H1 (cell line): ENCODE measurements around the gene NDUFB11. TPM values are rescaled to one million over a fixed set of nuclear protein-coding genes. Genes with fewer than 3 reads are reported as not detected.

Experiments used
- CTCF ChIA-PET: fragments of 300-600 bp; sonication (Branson Sonifier 250); formaldehyde crosslinking; loops from one replicate; lab custom pipeline; 2021; ENCODE audit not compliant: partially characterized antibody; lab: Charles Lee
- POLR2A ChIA-PET: fragments of 300-600 bp; sonication (Branson Sonifier 250); formaldehyde crosslinking; loops from one replicate; lab custom pipeline; 2021; ENCODE audit warnings: inconsistent platforms; ENCODE audit not compliant: partially characterized antibody; lab: Charles Lee
- DNase-seq, 2 experiments: peaks; one replicate each; pipeline versions ENCODE4 v3.0.0 to v3.0.0-alpha.2; 2010 to 2022; ENCODE audit warnings: low spot score in 2 of 2, low read depth in 1 of 2, mixed read lengths in 1 of 2
- FAIRE-seq: peaks from 2 replicates; lab custom pipeline; 2011; peaks lifted over from hg19 to GRCh38; lab: Jason Lieb, UNC
- H2AFZ ChIP-seq: 2 replicates; pipeline ENCODE4 v1.8.1; 2012; ENCODE audit warnings: low read length, inconsistent platforms
- H2AK5ac ChIP-seq: 2 replicates; pipeline ENCODE4 v1.6.1; 2013; ENCODE audit warnings: low read depth, low read length
- H2BK120ac ChIP-seq: replicated peaks from 2 replicates; pipeline ENCODE3; 2013; ENCODE audit warnings: low read depth, low read length, inconsistent platforms
- H2BK12ac ChIP-seq: 2 replicates; pipeline ENCODE4 v1.6.1; 2013; ENCODE audit warnings: low read depth, low read length
- H2BK15ac ChIP-seq: 2 replicates; pipeline ENCODE4 v1.6.1; 2013; ENCODE audit warnings: low read length
- H2BK20ac ChIP-seq: 2 replicates; pipeline ENCODE4 v1.6.1; 2013; ENCODE audit warnings: low read length
- H2BK5ac ChIP-seq: 2 replicates; pipeline ENCODE4 v1.6.1; 2013; ENCODE audit warnings: low read depth, low read length
- H3K14ac ChIP-seq: 2 replicates; pipeline ENCODE4 v1.6.1; 2013; ENCODE audit warnings: inconsistent platforms; ENCODE audit not compliant: insufficient read length
- H3K18ac ChIP-seq: 2 replicates; pipeline ENCODE4 v1.6.1; 2013; ENCODE audit warnings: low read length; ENCODE audit errors: extremely low read depth
- H3K23ac ChIP-seq: 2 replicates; pipeline ENCODE4 v1.6.1; 2013; ENCODE audit warnings: inconsistent platforms; ENCODE audit not compliant: insufficient read length
- H3K23me2 ChIP-seq: 2 replicates; pipeline ENCODE4 v1.6.1; 2013; ENCODE audit warnings: low read depth, low read length
- H3K27ac ChIP-seq: 2 replicates; pipeline ENCODE4 v1.6.1; 2011; ENCODE audit warnings: low read depth, low read length, inconsistent platforms
- H3K27me3 ChIP-seq, 4 experiments: replicated peaks in 1 of 4; 1 replicate in 1 of 4; 2 replicates in 3 of 4; pipeline versions ENCODE4 v1.6.1 to v1.8.1; 2011 to 2013; ENCODE audit warnings: low read length in 3 of 4, mild to moderate bottlenecking in 3 of 4, inconsistent platforms in 2 of 4, mixed read lengths in 2 of 4, moderate library complexity in 1 of 4; ENCODE audit not compliant: control insufficient read depth in 3 of 4, insufficient read depth in 3 of 4; ENCODE audit errors: extremely low read depth in 1 of 4
- H3K36me3 ChIP-seq, 4 experiments: 2 replicates each; pipeline versions ENCODE4 v1.6.1 to v1.8.1; 2011 to 2013; ENCODE audit warnings: mild to moderate bottlenecking in 4 of 4, low read length in 3 of 4, moderate library complexity in 2 of 4, control low read depth in 1 of 4, inconsistent platforms in 1 of 4; ENCODE audit not compliant: insufficient read depth in 4 of 4, control insufficient read depth in 2 of 4
- H3K4ac ChIP-seq: replicated peaks from 2 replicates; pipeline ENCODE3; 2013; ENCODE audit warnings: low read length, low read depth, mixed read lengths, inconsistent platforms; ENCODE audit not compliant: insufficient read length
- H3K4me1 ChIP-seq, 4 experiments: replicated peaks in 1 of 4; 1 replicate in 1 of 4; 2 replicates in 3 of 4; pipeline versions ENCODE4 v1.6.1 to v1.8.1; 2011 to 2013; ENCODE audit warnings: low read length in 3 of 4, inconsistent platforms in 2 of 4, mixed read lengths in 1 of 4; ENCODE audit not compliant: insufficient read depth in 4 of 4, control insufficient read depth in 3 of 4
- H3K4me2 ChIP-seq, 2 experiments: 2 replicates each; pipeline versions ENCODE4 v1.6.1 to v1.8.1; 2011 to 2013; ENCODE audit warnings: low read depth in 2 of 2, low read length in 2 of 2, control low read depth in 1 of 2, inconsistent platforms in 1 of 2, mild to moderate bottlenecking in 1 of 2; ENCODE audit not compliant: insufficient read depth in 1 of 2
- H3K4me3 ChIP-seq, 4 experiments: fragments of 200-600, 300-600 bp in 1 of 4; sonication (generic), shearing (Covaris generic), sonication (Bioruptor Twin) in 1 of 4; 2 replicates each; pipeline versions ENCODE4 v1.5.1 to v1.8.1; 2011 to 2016; ENCODE audit warnings: low read length in 4 of 4, low read depth in 3 of 4, control low read depth in 2 of 4, inconsistent platforms in 2 of 4, mild to moderate bottlenecking in 2 of 4, mixed read lengths in 1 of 4, moderate library complexity in 1 of 4; ENCODE audit not compliant: insufficient read depth in 2 of 4; ENCODE audit errors: extremely low read depth in 1 of 4
- H3K56ac ChIP-seq: replicated peaks from 2 replicates; pipeline ENCODE3; 2013; ENCODE audit warnings: low read depth, mild to moderate bottlenecking, mixed read lengths, low read length, inconsistent platforms; ENCODE audit not compliant: insufficient read length
- H3K79me1 ChIP-seq: 2 replicates; pipeline ENCODE4 v1.6.1; 2013; ENCODE audit warnings: low read depth, low read length, control low read depth
- H3K79me2 ChIP-seq, 2 experiments: 2 replicates each; pipeline versions ENCODE4 v1.6.1 to v1.8.1; 2012 to 2013; ENCODE audit warnings: low read length in 2 of 2, mild to moderate bottlenecking in 2 of 2, inconsistent platforms in 1 of 2; ENCODE audit not compliant: insufficient read depth in 2 of 2, control insufficient read depth in 1 of 2
- H3K9ac ChIP-seq, 4 experiments: replicated peaks in 1 of 4; 1 replicate in 1 of 4; 2 replicates in 3 of 4; pipeline versions ENCODE4 v1.6.1 to v1.8.1; 2011 to 2013; ENCODE audit warnings: low read depth in 3 of 4, low read length in 3 of 4, control low read depth in 2 of 4, mild to moderate bottlenecking in 2 of 4, moderate library complexity in 2 of 4, inconsistent platforms in 1 of 4; ENCODE audit errors: extremely low read depth in 1 of 4
- H3K9me3 ChIP-seq, 2 experiments: 2 replicates each; pipeline versions ENCODE4 v1.6.1 to v1.8.1; 2012 to 2013; ENCODE audit warnings: mild to moderate bottlenecking in 2 of 2, moderate library complexity in 2 of 2, control low read depth in 1 of 2, inconsistent platforms in 1 of 2, low read depth in 1 of 2, low read length in 1 of 2, mixed read lengths in 1 of 2; ENCODE audit not compliant: insufficient read depth in 2 of 2
- H4K20me1 ChIP-seq, 2 experiments: replicated peaks in 1 of 2; 2 replicates each; pipeline versions ENCODE3 to v1.8.1; 2011 to 2013; ENCODE audit warnings: inconsistent platforms in 2 of 2, low read length in 2 of 2, mild to moderate bottlenecking in 1 of 2; ENCODE audit not compliant: insufficient read depth in 2 of 2, control insufficient read depth in 1 of 2
- H4K5ac ChIP-seq: 2 replicates; pipeline ENCODE4 v1.6.1; 2013; ENCODE audit warnings: low read length, low read depth, mixed read lengths, inconsistent platforms; ENCODE audit not compliant: insufficient read length
- H4K8ac ChIP-seq: 2 replicates; pipeline ENCODE4 v1.8.0; 2013; ENCODE audit warnings: mild to moderate bottlenecking, moderate library complexity, low read length, inconsistent platforms; ENCODE audit not compliant: insufficient read depth; ENCODE audit errors: extremely low read depth
- H4K91ac ChIP-seq: replicated peaks from 2 replicates; pipeline ENCODE3; 2013; ENCODE audit warnings: low read length, mixed read lengths, inconsistent platforms; ENCODE audit not compliant: insufficient read length
- BRCA1 ChIP-seq: IDR thresholded peaks from 2 replicates; pipeline ENCODE4 v1.6.1; 2012; ENCODE audit warnings: low read depth, low read length, improper control_type of control experiment
- CHD1 ChIP-seq: IDR thresholded peaks from 2 replicates; pipeline ENCODE4 v1.6.1; 2012; ENCODE audit warnings: low read depth, low read length, improper control_type of control experiment
- CTCF ChIP-seq, 3 experiments: IDR thresholded peaks; 1 replicate in 2 of 3; 2 replicates in 1 of 3; pipeline versions ENCODE4 v1.5.1 to v1.6.1; 2011; ENCODE audit warnings: low read length in 3 of 3, mild to moderate bottlenecking in 3 of 3, inconsistent platforms in 2 of 3, low read depth in 1 of 3, moderate library complexity in 1 of 3; ENCODE audit not compliant: insufficient read depth in 1 of 3; ENCODE audit errors: control extremely low read depth in 1 of 3
- GABPA ChIP-seq: IDR thresholded peaks from 2 replicates; pipeline ENCODE4 v1.6.1; 2011; ENCODE audit warnings: mild to moderate bottlenecking, low read length, moderate library complexity, borderline replicate concordance; ENCODE audit not compliant: insufficient read depth
- GTF2F1 ChIP-seq: IDR thresholded peaks from 2 replicates; pipeline ENCODE4 v1.6.1; 2012; ENCODE audit warnings: low read depth, low read length, improper control_type of control experiment, borderline replicate concordance
- KDM1A ChIP-seq: fragments of 200-600, 300-600 bp; sonication (generic); IDR thresholded peaks from 2 replicates; pipeline ENCODE4 v1.7.1; 2016; ENCODE audit warnings: mild to moderate bottlenecking, low read length, borderline replicate concordance
- NANOG ChIP-seq: IDR thresholded peaks from 2 replicates; pipeline ENCODE4 v1.6.1; 2011; ENCODE audit warnings: low read length, low read depth, mild to moderate bottlenecking, inconsistent platforms; ENCODE audit not compliant: insufficient read depth, poor library complexity, severe bottlenecking
- NRF1 ChIP-seq: IDR thresholded peaks from 2 replicates; pipeline ENCODE4 v1.6.1; 2011; ENCODE audit warnings: mild to moderate bottlenecking, low read depth, low read length, improper control_type of control experiment
- POLR2AphosphoS5 ChIP-seq: IDR thresholded peaks from 2 replicates; pipeline ENCODE4 v1.6.1; 2011; ENCODE audit warnings: low read depth, low read length
- SAP30 ChIP-seq: fragments of 300-600 bp; sonication (generic); IDR thresholded peaks from 2 replicates; pipeline ENCODE4 v1.7.1; 2012; ENCODE audit warnings: low read length, moderate library complexity, mild to moderate bottlenecking, inconsistent platforms; ENCODE audit not compliant: insufficient read depth, insufficient replicate concordance
- TEAD4 ChIP-seq: IDR thresholded peaks from 2 replicates; pipeline ENCODE4 v1.6.1; 2012; ENCODE audit warnings: low read depth, low read length, inconsistent platforms, mixed read lengths
- WGBS, 2 experiments: shearing (Covaris generic) in 1 of 2; methylation state at CpG; one replicate each; pipeline versions ENCODE4 v1.1.6 to v1.1.7; 2013 to 2015; ENCODE audit warnings: low lambda C conversion rate in 2 of 2, mixed read lengths in 2 of 2, inconsistent platforms in 1 of 2, low coverage in 1 of 2, missing lambda C conversion rate in 1 of 2; ENCODE audit not compliant: insufficient replicate concordance in 2 of 2, insufficient coverage in 1 of 2, insufficient read length in 1 of 2; ENCODE audit errors: extremely low coverage in 1 of 2, missing lambda C conversion rate in 1 of 2; 5-methylcytosine and 5-hydroxymethylcytosine counted together
- polyA plus RNA-seq, 7 experiments: library from polyadenylated mRNA; depleted of rRNA in 3 of 7; stranded (reverse) in 5 of 7; unstranded in 2 of 7; fragments of >200 nt in 5 of 7; fragments of 200-250 nt in 2 of 7; gene quantifications; 1 replicate in 5 of 7; 2 replicates in 1 of 7; 4 replicates in 1 of 7; pipeline versions ENCODE4 v1.2.1 to v1.2.3, GENCODE V29; 2011 to 2013; ENCODE audit warnings: missing spikeins in 2 of 7, mixed read lengths in 2 of 7
- total RNA-seq: library from RNA; stranded (reverse); fragmentation: NEBNext Ultra II Directional; extraction: Animal tissue kit (Norgen Biotek cat#: 25700); gene quantifications from 2 replicates; pipeline ENCODE4 v1.2.1, GENCODE V29; 2021

Gene NDUFB11
- total and polyA plus RNA-seq, 2 of the 8 experiments (the other 6 are each of a cell fraction or from before 2014, with no cell fraction given), result 120 to 131 TPM

- 66% methylated on average over 19 of the region's 19 CpGs; no CpG with 5 or more reads in 1 of the 2 experiments for WGBS, 2 experiments
- no peak overlapping the region for H4K8ac ChIP-seq
- H3K4me2 ChIP-seq, result peak overlapping the region in 1 of 2 experiments; percentile 93; a peak in 2 of 4 replicates
- no peak for TF ChIP-seq TEAD4
- TF ChIP-seq CHD1, result no peak
- no peak for TF ChIP-seq GTF2F1
- no peak for TF ChIP-seq GABPA
- TF ChIP-seq SAP30, result no peak
- no peak for TF ChIP-seq NRF1
- no peak for TF ChIP-seq CTCF (IDR thresholded peaks at IDR 0.05; ENCODE audit: control extremely low read depth in 1 of 3, insufficient read depth in 1 of 3, low read depth in 1 of 3, low read length in 3 of 3)
- TF ChIP-seq NANOG, result no peak
- TF ChIP-seq BRCA1, result no peak
- no peak for TF ChIP-seq POLR2AphosphoS5
- no peak for TF ChIP-seq KDM1A
Measured at GRCh38 chrX:47189906-47190305, 45.4 kb upstream of the NDUFB11 start.

More at GRCh38 chrX:47189906-47190305, 45.4 kb upstream of the NDUFB11 start:
- Histone ChIP-seq H3K14ac (no peak overlapping the region), H3K18ac (no peak overlapping the region), H3K79me1 (no peaks in the 10 kb centered on the region), H4K5ac (no peak overlapping the region), H3K27ac (no peak overlapping the region), H3K9me3 (no peaks in the 10 kb centered on the region), H2BK120ac (no peak overlapping the region), H2BK20ac (no peak overlapping the region), H3K27me3 (no peaks in the 10 kb centered on the region), H2AK5ac (no peak overlapping the region), H2BK12ac (no peak overlapping the region), H3K4ac (no peak overlapping the region), H3K79me2 (peaks cover 3 to 11% of the 10 kb centered on the region in 2 experiments; a peak in 2 of 4 replicates), H3K4me3 (peak overlapping the region in 1 of 4 experiments; percentile 86; a peak in 1 of 8 replicates), H3K4me1 (peaks cover 0 to 7% (median 5%) of the 10 kb centered on the region in 4 experiments; a peak in 6 of 7 replicates), H2BK5ac (no peak overlapping the region), H2BK15ac (no peak overlapping the region), H3K36me3 (peaks cover 0 to 20% (median 6%) of the 10 kb centered on the region in 4 experiments; a peak in 5 of 8 replicates), H2AFZ (no peak overlapping the region), H3K23ac (no peak overlapping the region), H4K91ac (no peak overlapping the region), H3K56ac (no peak overlapping the region), H3K9ac (no peak overlapping the region), H4K20me1 (peaks cover 2 to 7% of the 10 kb centered on the region in 2 experiments), H3K23me2 (peaks cover 2% of the 10 kb centered on the region; the same call in 1 of the 2 replicates)
- ChIA-PET POLR2A (interaction anchor here (0.7 to 2.0 kb wide), 8 partner anchors 13 to 193 kb away, joined by 3 to 11 read pairs (median 4); partner anchors contain the start of genes CDK16 and USP11), CTCF (interaction anchor here (0.9 kb wide), 1 partner anchor 334 kb away, joined by 3 read pairs; no protein-coding TSS in a partner anchor)
- FAIRE-seq (no peak), DNase-seq (no peak)
